A549 treated with GW870086 at 1 μM for 4 hours (cell line): Measurements from ENCODE around the gene RSPH3. TPM values are rescaled to one million over a fixed set of nuclear protein-coding genes. Genes with fewer than 3 reads are reported as not detected.

ENCODE experiments used
- total RNA-seq: library from RNA; stranded (reverse); fragments of 200-300 nt; extraction: Qiagen RNA extraction; gene quantifications from 5 replicates; pipeline ENCODE4 v1.2.3, GENCODE V29; 2022; ENCODE audit warnings: low read depth

RSPH3 gene
- 3.0 to 5.0 TPM (median 3.9 TPM) in 5 replicates for total RNA-seq

GRCh38 chr6:158999666-159000403 lies at the start of gene RSPH3:
Gene RSPH3 (minus strand): TSS chr6:159000202. CDS start chr6:158999550, 652 bp downstream.

GRCh38 chr6:159044899-159045727 lies 45.1 kb upstream of the RSPH3 start, which contains the start of gene TAGAP:
Gene TAGAP (minus strand): TSS chr6:159044991. CDS start chr6:159044146, 845 bp downstream.

Other genes with a start within 250 kb of the RSPH3 start
- gene EZR, start 180.8 kb downstream of the RSPH3 start, total RNA-seq: 325 to 343 TPM (median 338 TPM) in 5 replicates
- gene TAGAP, start 44.8 kb upstream of the RSPH3 start, total RNA-seq: not detected in 5 replicates
- gene FNDC1, start 169.2 kb upstream of the RSPH3 start, total RNA-seq: 0.05 to 0.14 TPM (median 0.06 TPM) in 5 replicates